Measurements from ENCODE around the gene VAV3.

GRCh38 chr1:107748531-107748930 lies 216.4 kb downstream of the VAV3 start:
- TF ChIP-seq POLR2A (IDR thresholded peaks at IDR 0.05) (no peak), CTCF (IDR thresholded peaks at IDR 0.05) (peak in 1 of 3 experiments; percentile 17)
